Measurements from ENCODE around the gene UBE2J2. TPM values are rescaled to one million over a fixed set of nuclear protein-coding genes. Genes with fewer than 3 reads are reported as not detected.

The UBE2J2 gene
- total RNA-seq, 1 experiment from 2014 or later, result 83.4 TPM

DNA sequence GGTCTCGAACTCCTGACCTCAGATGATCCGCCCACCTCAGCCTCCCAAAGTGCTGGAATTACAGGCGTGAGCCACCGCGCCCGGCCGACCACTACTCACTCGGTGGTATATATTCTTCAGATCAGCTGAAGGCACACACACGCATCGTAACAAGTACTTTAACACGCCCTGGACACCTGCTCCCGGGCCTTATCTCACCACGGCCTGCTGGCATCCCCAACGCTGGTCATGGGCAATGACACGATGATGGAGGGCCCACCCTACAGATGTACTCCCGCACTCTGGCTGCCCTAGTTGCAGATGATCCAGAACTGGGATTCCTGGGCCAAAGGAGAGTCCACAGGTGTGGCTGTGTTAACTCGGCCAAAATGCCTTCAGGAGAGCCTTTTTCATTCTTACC, 11.6 kb downstream of the UBE2J2 start:
- no peak overlapping the region for H4K8ac ChIP-seq (replicated peaks; ENCODE audit: insufficient read length, low read depth, low read length)
- no peak overlapping the region for H3T11ph ChIP-seq (ENCODE audit: low read length)
- no peak overlapping the region for H4K91ac ChIP-seq (ENCODE audit: insufficient read length, low read depth, low read length)
- H4K5ac ChIP-seq (ENCODE audit: insufficient read length, low read depth, low read length), result no peak overlapping the region
- H2BK120ac ChIP-seq (ENCODE audit: low read depth, low read length, poor library complexity, severe bottlenecking), result no peak overlapping the region
- no peak overlapping the region for H2BK20ac ChIP-seq (ENCODE audit: low read depth, low read length, poor library complexity, severe bottlenecking)
- no peak overlapping the region for H2BK12ac ChIP-seq (ENCODE audit: insufficient read length, low read depth, low read length)
- H3K27ac Mint-ChIP-seq, result no peak overlapping the region
- peaks cover 3% of the 10 kb centered on the region; the same call in 1 of the 2 replicates for H3K27me3 Mint-ChIP-seq (ENCODE audit: low read depth)
- no peaks in the 10 kb centered on the region; a peak in 1 of 5 replicates for H3K9me3 Mint-ChIP-seq
- H3K79me2 ChIP-seq (ENCODE audit: insufficient read depth, low read length), result no peaks in the 10 kb centered on the region; the same call in 1 of the 2 replicates
- no peaks in the 10 kb centered on the region for H3K4me1 ChIP-seq (ENCODE audit: insufficient read depth, low read length)
- H2AFZ ChIP-seq (ENCODE audit: low read length), result no peak overlapping the region
- no peak overlapping the region for H2BK5ac ChIP-seq (ENCODE audit: insufficient read length, low read length)
- H3K14ac ChIP-seq (ENCODE audit: insufficient read depth, low read length), result no peak overlapping the region
- no peaks in the 10 kb centered on the region for H3K79me1 ChIP-seq (ENCODE audit: insufficient read depth, low read depth, low read length, poor library complexity, severe bottlenecking)
- no peaks in the 10 kb centered on the region for H4K20me1 ChIP-seq (ENCODE audit: control insufficient read depth, insufficient read depth, insufficient read length)
- WGBS (ENCODE audit: extremely low coverage, insufficient read length, low lambda C conversion rate), result no CpG with 5 or more reads among the region's 17 CpGs
- H3K27ac ChIP-seq (ENCODE audit: insufficient read length, low read depth, low read length), result no peak overlapping the region
- H2BK15ac ChIP-seq (ENCODE audit: low read depth, low read length), result no peak overlapping the region
- no peak overlapping the region for H3K9ac ChIP-seq (ENCODE audit: extremely low read depth, insufficient read length, low read length)
- no peak overlapping the region for H2AK5ac ChIP-seq (ENCODE audit: insufficient read length, low read length)
- no peaks in the 10 kb centered on the region for H3K9me3 ChIP-seq (ENCODE audit: control insufficient read depth, low read depth, low read length)
- TF ChIP-seq, protein P1, sequence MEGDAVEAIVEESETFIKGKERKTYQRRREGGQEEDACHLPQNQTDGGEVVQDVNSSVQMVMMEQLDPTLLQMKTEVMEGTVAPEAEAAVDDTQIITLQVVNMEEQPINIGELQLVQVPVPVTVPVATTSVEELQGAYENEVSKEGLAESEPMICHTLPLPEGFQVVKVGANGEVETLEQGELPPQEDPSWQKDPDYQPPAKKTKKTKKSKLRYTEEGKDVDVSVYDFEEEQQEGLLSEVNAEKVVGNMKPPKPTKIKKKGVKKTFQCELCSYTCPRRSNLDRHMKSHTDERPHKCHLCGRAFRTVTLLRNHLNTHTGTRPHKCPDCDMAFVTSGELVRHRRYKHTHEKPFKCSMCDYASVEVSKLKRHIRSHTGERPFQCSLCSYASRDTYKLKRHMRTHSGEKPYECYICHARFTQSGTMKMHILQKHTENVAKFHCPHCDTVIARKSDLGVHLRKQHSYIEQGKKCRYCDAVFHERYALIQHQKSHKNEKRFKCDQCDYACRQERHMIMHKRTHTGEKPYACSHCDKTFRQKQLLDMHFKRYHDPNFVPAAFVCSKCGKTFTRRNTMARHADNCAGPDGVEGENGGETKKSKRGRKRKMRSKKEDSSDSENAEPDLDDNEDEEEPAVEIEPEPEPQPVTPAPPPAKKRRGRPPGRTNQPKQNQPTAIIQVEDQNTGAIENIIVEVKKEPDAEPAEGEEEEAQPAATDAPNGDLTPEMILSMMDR (conservative IDR thresholded peaks at IDR 0.05), result no peak
- H3K56ac ChIP-seq (ENCODE audit: insufficient read length, low read depth, low read length), result no peak overlapping the region
- peaks cover 12 to 20% of the 10 kb centered on the region in 2 experiments for H3K4me1 Mint-ChIP-seq
- no peak overlapping the region for H3K18ac ChIP-seq (ENCODE audit: insufficient read length, low read depth, low read length)
- H3K23ac ChIP-seq (ENCODE audit: insufficient read length, low read depth, low read length), result no peak overlapping the region
- H3K4me2 ChIP-seq (ENCODE audit: insufficient read depth, insufficient read length, low read length), result no peak overlapping the region
- DNase-seq, result no peak
- no peak overlapping the region for H3K4ac ChIP-seq (ENCODE audit: low read depth, low read length)
- H3K36me3 Mint-ChIP-seq (ENCODE audit: insufficient read depth in 1 of 3, low read depth in 3 of 3), result peaks cover 41 to 79% (median 61%) of the 10 kb centered on the region in 3 experiments; a peak in 6 of 7 replicates
- no peak overlapping the region for H3K4me3 Mint-ChIP-seq
- H3K23me2 ChIP-seq (ENCODE audit: insufficient read length, low read depth, low read length, poor library complexity, severe bottlenecking), result no peaks in the 10 kb centered on the region
- no peaks in the 10 kb centered on the region for H3K27me3 ChIP-seq (ENCODE audit: insufficient read depth, low read length)

Measured in H9 (cell line).